ENCODE measurements around the gene POLDIP2. TPM values are rescaled to one million over a fixed set of nuclear protein-coding genes. Genes with fewer than 3 reads are reported as not detected.
A peak's percentile ranks its signal among the peaks of the same experiment; 100 is the strongest.

The POLDIP2 gene
- total RNA-seq, 1 donor from 2014 or later: 44.4 TPM

DNA sequence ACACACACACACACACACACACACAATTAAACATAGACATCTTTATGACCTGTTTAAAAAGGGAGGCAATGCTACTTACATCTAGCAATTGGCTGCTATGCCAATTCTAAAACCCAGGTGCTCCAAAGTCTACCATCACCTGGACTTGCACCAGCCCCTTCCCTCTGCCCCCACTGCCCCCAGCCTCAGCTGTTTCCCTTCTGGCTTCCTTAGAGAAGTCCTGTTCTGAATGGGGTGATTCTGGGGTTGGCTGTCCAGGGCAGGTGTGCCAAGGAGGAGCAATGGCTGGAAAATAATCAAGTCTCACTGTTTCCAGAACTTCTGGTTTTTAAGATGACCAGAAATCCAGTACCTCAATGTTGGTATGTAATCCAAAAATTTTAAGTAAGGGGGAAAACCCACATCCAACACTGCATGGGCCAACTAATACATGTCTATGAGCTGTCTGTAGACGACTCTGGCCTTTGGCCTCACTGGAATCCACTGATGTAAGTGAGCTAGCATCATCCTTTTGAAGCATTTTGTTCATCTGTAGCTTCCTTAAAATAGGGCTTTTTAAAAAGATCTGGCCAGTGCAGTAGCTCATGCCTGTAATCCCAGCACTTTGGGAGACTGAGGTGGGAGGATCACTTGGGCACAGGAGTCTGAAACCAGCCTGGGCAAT lies 24.1 kb downstream of the POLDIP2 start:
- no peak overlapping the region for H3K4me3 ChIP-seq (ENCODE audit: low read length in 3 of 3)

DNA sequence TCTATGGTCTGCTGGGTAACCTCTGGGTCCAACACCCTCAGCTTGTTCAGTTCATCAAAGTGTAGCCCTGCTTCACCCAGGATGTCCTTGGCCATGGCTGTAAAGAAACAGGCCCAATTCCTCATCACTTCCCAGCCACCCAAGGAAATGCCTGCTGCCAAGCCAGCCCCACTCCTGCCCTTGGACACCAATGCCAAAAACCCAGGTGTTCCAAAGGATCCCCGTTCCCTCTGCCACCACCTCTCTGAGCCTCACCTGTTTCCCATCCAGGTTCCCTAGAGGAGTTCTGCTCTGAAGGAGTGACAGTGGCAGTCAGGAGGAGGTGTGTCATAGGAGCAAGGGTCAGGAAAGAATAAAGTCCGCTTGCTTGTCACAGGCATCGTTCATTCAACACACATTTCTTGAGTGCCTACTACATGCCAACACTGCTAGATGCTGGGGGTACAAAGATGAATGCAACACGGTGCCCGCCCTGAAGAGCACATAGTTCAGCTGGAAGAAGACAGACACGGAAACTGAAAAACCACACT lies 25.4 kb downstream of the POLDIP2 start:
- Histone ChIP-seq H3K9ac (ENCODE audit: low read depth in 1 of 3, low read length in 3 of 3) (peak overlapping the region in 2 of 3 donors; percentile 2 to 4), H3K9me3 (ENCODE audit: control insufficient read depth in 3 of 3, low read length in 3 of 3) (no peaks in the 10 kb centered on the region), H3K36me3 (ENCODE audit: control insufficient read depth in 3 of 3, insufficient read depth in 3 of 3, low read length in 3 of 3) (peaks cover 30 to 43% (median 34%) of the 10 kb centered on the region in 3 donors), H3K4me3 (ENCODE audit: low read length in 3 of 3) (no peak overlapping the region), H3K27ac (ENCODE audit: low read depth, low read length) (no peak overlapping the region), H3K4me1 (ENCODE audit: control insufficient read depth in 3 of 3, insufficient read depth in 3 of 3, low read length in 3 of 3) (peaks cover 27 to 31% (median 30%) of the 10 kb centered on the region in 3 donors), H3K27me3 (ENCODE audit: control insufficient read depth in 3 of 3, insufficient read depth in 3 of 3, low read length in 3 of 3) (no peaks in the 10 kb centered on the region)

More for the DNA sequence above, 24.1 kb downstream of the POLDIP2 start:
- Histone ChIP-seq H3K9ac (ENCODE audit: low read depth in 1 of 3, low read length in 3 of 3) (peak overlapping the region in 2 of 3 donors; percentile 12 to 16), H3K9me3 (ENCODE audit: control insufficient read depth in 3 of 3, low read length in 3 of 3) (no peaks in the 10 kb centered on the region), H3K27me3 (ENCODE audit: control insufficient read depth in 3 of 3, insufficient read depth in 3 of 3, low read length in 3 of 3) (no peaks in the 10 kb centered on the region), H3K36me3 (ENCODE audit: control insufficient read depth in 3 of 3, insufficient read depth in 3 of 3, low read length in 3 of 3) (peaks cover 28 to 32% (median 28%) of the 10 kb centered on the region in 3 donors), H3K27ac (ENCODE audit: low read depth, low read length) (no peak overlapping the region), H3K4me1 (ENCODE audit: control insufficient read depth in 3 of 3, insufficient read depth in 3 of 3, low read length in 3 of 3) (peaks cover 37 to 40% (median 38%) of the 10 kb centered on the region in 3 donors)

DNA sequence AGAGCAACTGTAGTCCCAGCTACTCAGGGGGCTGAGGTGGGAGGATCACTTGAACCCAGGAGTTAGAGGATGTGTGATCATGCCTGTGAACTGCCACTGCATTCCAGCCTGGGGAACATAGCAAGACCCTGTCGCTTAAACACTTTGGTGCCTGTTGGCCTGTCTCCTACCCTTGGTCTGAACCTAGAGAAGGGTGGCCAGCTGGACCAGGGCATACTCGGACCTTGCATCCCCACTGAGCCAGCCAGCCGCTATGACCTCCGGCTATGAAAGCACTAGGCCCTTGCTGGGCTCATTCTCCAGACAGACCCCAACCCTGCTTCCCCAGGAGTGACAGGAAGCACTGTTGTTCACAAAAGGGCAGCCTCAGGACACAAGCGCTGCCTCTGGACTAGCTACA lies 26.7 kb downstream of the POLDIP2 start:
- no peak overlapping the region for H3K27ac ChIP-seq (ENCODE audit: low read depth, low read length)
- H3K36me3 ChIP-seq (ENCODE audit: control insufficient read depth in 3 of 3, insufficient read depth in 3 of 3, low read length in 3 of 3): peaks cover 30 to 44% (median 34%) of the 10 kb centered on the region in 3 donors
- no peaks in the 10 kb centered on the region for H3K9me3 ChIP-seq (ENCODE audit: control insufficient read depth in 3 of 3, low read length in 3 of 3)
- H3K9ac ChIP-seq (ENCODE audit: low read depth in 1 of 3, low read length in 3 of 3): no peak overlapping the region
- H3K4me1 ChIP-seq (ENCODE audit: control insufficient read depth in 3 of 3, insufficient read depth in 3 of 3, low read length in 3 of 3): peaks cover 16 to 20% (median 18%) of the 10 kb centered on the region in 3 donors
- H3K4me3 ChIP-seq (ENCODE audit: low read length in 3 of 3): no peak overlapping the region
- no peaks in the 10 kb centered on the region for H3K27me3 ChIP-seq (ENCODE audit: control insufficient read depth in 3 of 3, insufficient read depth in 3 of 3, low read length in 3 of 3)

DNA sequence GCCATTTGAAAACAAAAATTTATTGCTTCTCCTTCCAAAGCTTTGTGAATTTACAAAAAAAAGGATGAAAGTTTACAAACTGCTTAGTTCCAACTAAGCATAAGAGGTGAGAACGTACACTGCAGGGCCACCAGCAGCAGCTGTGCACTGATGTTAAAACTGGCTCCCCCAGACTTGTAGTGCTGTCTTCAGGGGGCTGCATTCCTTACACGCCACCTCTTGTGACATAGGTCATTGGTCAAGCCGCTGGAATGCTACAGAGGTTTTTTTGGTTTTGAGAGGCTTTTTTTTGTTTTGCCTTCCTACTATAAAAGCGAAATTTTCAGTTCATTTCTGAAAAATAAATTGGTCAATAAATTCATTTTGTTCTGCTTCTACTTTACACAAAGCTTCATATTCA lies 29.0 kb downstream of the POLDIP2 start:
- H3K36me3 ChIP-seq (ENCODE audit: control insufficient read depth in 3 of 3, insufficient read depth in 3 of 3, low read length in 3 of 3): peaks cover 30 to 44% (median 34%) of the 10 kb centered on the region in 3 donors
- H3K9me3 ChIP-seq (ENCODE audit: control insufficient read depth in 3 of 3, low read length in 3 of 3): no peaks in the 10 kb centered on the region
- no peaks in the 10 kb centered on the region for H3K27me3 ChIP-seq (ENCODE audit: control insufficient read depth in 3 of 3, insufficient read depth in 3 of 3, low read length in 3 of 3)
- no peak overlapping the region for H3K4me3 ChIP-seq (ENCODE audit: low read length in 3 of 3)
- H3K27ac ChIP-seq (ENCODE audit: low read depth, low read length): no peak overlapping the region
- H3K4me1 ChIP-seq (ENCODE audit: control insufficient read depth in 3 of 3, insufficient read depth in 3 of 3, low read length in 3 of 3): peaks cover under 1 to 4% (median 4%) of the 10 kb centered on the region in 3 donors
- no peak overlapping the region for H3K9ac ChIP-seq (ENCODE audit: low read depth in 1 of 3, low read length in 3 of 3)

DNA sequence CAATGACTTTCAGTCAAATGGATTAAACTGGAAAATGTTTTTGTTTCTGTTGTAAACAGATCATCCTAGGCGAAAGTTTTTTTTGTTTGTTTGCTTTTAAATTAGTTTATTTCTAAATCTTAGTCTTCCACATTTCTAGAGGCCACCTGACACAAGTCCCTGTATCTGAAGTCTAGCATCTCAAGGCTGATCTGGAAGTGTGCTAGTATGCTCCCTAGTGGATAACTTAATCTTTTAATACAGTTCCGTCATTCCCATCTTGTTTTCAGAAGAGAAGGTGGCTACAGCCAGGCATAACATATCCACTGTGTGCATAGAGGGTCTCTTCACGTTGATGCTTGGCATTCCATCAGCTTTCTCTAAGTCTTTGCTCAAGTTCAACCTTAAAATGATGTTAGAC lies 29.6 kb downstream of the POLDIP2 start:
- H3K4me1 ChIP-seq (ENCODE audit: control insufficient read depth in 3 of 3, insufficient read depth in 3 of 3, low read length in 3 of 3): no peaks in the 10 kb centered on the region
- H3K36me3 ChIP-seq (ENCODE audit: control insufficient read depth in 3 of 3, insufficient read depth in 3 of 3, low read length in 3 of 3): peaks cover 30 to 44% (median 34%) of the 10 kb centered on the region in 3 donors
- no peak overlapping the region for H3K9ac ChIP-seq (ENCODE audit: low read depth in 1 of 3, low read length in 3 of 3)
- no peak overlapping the region for H3K4me3 ChIP-seq (ENCODE audit: low read length in 3 of 3)
- H3K27ac ChIP-seq (ENCODE audit: low read depth, low read length): no peak overlapping the region
- no peaks in the 10 kb centered on the region for H3K9me3 ChIP-seq (ENCODE audit: control insufficient read depth in 3 of 3, low read length in 3 of 3)
- no peaks in the 10 kb centered on the region for H3K27me3 ChIP-seq (ENCODE audit: control insufficient read depth in 3 of 3, insufficient read depth in 3 of 3, low read length in 3 of 3)

DNA sequence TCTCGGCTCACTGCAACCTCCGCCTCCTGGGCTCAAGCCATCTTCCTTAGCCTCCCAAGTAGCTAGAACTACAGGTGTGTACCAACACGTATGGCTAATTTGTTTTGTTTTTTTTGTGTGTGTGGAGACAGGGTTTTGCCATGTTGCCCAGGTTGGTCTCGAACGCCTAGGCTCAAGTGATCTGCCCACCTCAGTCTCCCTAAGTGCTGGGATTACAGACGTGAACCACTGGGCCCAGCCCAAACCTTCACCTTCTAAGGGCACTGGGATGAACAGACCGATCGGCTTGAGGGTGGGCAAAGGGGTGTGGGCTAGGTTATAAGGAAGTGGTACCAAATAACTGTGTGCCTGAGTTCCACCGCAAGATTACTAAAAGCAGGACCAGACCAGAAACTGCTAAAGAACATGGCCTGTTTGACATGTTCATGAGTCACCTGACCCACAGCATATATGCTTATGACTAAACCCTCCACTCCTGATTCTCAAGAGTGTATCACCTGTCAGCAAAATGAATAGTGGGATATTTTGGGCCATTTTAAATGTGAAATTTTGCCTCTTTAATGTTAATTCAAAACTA lies 30.2 kb downstream of the POLDIP2 start:
- Histone ChIP-seq H3K4me3 (ENCODE audit: low read length in 3 of 3) (no peak overlapping the region), H3K9ac (ENCODE audit: low read depth in 1 of 3, low read length in 3 of 3) (no peak overlapping the region), H3K9me3 (ENCODE audit: control insufficient read depth in 3 of 3, low read length in 3 of 3) (no peaks in the 10 kb centered on the region), H3K4me1 (ENCODE audit: control insufficient read depth in 3 of 3, insufficient read depth in 3 of 3, low read length in 3 of 3) (no peaks in the 10 kb centered on the region), H3K36me3 (ENCODE audit: control insufficient read depth in 3 of 3, insufficient read depth in 3 of 3, low read length in 3 of 3) (peaks cover 29 to 40% (median 34%) of the 10 kb centered on the region in 3 donors), H3K27ac (ENCODE audit: low read depth, low read length) (no peak overlapping the region), H3K27me3 (ENCODE audit: control insufficient read depth in 3 of 3, insufficient read depth in 3 of 3, low read length in 3 of 3) (no peaks in the 10 kb centered on the region)

DNA sequence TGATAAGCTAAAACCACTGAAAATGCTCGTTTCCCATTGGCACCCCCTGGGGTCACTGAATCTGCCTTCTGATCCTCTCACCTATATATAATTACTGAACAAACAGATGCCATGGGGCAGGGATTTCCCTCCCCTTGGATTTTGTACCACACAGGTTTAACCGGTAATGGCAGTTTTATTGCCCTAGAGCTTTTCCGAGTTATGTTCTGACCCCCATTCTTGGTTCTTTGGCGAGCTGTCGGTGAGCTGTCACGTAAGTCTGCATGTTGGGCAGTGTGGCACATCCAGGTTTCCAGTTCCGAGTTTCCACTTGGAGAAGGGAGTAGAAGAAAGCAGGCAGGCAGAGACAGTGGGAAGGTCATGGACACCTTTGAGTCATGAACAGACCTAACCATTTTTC lies 31.2 kb downstream of the POLDIP2 start:
- Histone ChIP-seq H3K4me1 (ENCODE audit: control insufficient read depth in 3 of 3, insufficient read depth in 3 of 3, low read length in 3 of 3) (no peaks in the 10 kb centered on the region), H3K9ac (ENCODE audit: low read depth in 1 of 3, low read length in 3 of 3) (no peak overlapping the region), H3K27me3 (ENCODE audit: control insufficient read depth in 3 of 3, insufficient read depth in 3 of 3, low read length in 3 of 3) (no peaks in the 10 kb centered on the region), H3K36me3 (ENCODE audit: control insufficient read depth in 3 of 3, insufficient read depth in 3 of 3, low read length in 3 of 3) (peaks cover 20 to 31% (median 26%) of the 10 kb centered on the region in 3 donors), H3K9me3 (ENCODE audit: control insufficient read depth in 3 of 3, low read length in 3 of 3) (no peaks in the 10 kb centered on the region), H3K4me3 (ENCODE audit: low read length in 3 of 3) (no peak overlapping the region), H3K27ac (ENCODE audit: low read depth, low read length) (no peak overlapping the region)

DNA sequence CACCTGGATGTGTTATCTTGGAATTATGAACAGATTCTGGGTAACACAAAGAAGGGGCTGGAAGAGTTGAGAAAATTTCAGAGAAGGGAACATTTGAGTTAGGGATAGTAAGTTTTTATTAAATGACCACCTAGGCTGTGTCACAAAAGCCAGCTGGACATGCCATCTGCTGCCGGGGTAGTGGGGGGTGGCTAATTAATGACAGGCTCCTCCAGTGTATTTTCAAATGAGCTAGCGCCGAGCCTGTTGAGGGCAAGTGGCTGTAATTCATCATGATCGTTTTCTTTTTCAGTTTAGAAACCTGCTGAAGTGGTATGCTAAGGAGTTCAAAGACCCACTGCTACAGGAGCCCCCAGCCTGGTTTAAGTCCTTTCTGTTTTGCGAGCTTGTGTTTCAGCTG lies 32.1 kb downstream of the POLDIP2 start:
- Histone ChIP-seq H3K4me3 (ENCODE audit: low read length in 3 of 3) (no peak overlapping the region), H3K27ac (ENCODE audit: low read depth, low read length) (no peak overlapping the region), H3K27me3 (ENCODE audit: control insufficient read depth in 3 of 3, insufficient read depth in 3 of 3, low read length in 3 of 3) (no peaks in the 10 kb centered on the region), H3K9me3 (ENCODE audit: control insufficient read depth in 3 of 3, low read length in 3 of 3) (no peaks in the 10 kb centered on the region), H3K4me1 (ENCODE audit: control insufficient read depth in 3 of 3, insufficient read depth in 3 of 3, low read length in 3 of 3) (peaks cover 0 to 4% (median 0%) of the 10 kb centered on the region in 3 donors), H3K36me3 (ENCODE audit: control insufficient read depth in 3 of 3, insufficient read depth in 3 of 3, low read length in 3 of 3) (peaks cover 13 to 24% (median 19%) of the 10 kb centered on the region in 3 donors), H3K9ac (ENCODE audit: low read depth in 1 of 3, low read length in 3 of 3) (no peak overlapping the region)

DNA sequence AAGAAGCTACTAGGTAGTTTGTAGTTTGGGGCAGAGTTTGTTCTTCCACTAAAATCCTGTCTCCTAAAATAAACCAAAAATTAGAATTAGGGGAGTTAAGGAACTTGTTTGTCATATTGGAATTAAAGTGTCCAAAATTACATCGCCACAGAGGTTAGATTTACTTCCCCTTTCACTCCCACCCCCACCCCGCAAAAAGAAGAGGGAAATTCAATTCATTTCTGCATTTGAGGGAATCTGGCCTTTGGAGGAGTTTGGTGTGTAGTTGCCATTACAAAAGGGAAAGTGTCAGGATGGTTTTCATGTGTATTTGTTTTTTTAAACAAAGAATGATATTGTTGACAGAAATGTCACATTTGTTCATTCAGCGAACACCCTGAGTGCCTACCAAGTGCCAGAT lies 32.5 kb downstream of the POLDIP2 start:
- Histone ChIP-seq H3K9ac (ENCODE audit: low read depth in 1 of 3, low read length in 3 of 3) (no peak overlapping the region), H3K9me3 (ENCODE audit: control insufficient read depth in 3 of 3, low read length in 3 of 3) (no peaks in the 10 kb centered on the region), H3K4me1 (ENCODE audit: control insufficient read depth in 3 of 3, insufficient read depth in 3 of 3, low read length in 3 of 3) (peaks cover 0 to 6% (median 3%) of the 10 kb centered on the region in 3 donors), H3K4me3 (ENCODE audit: low read length in 3 of 3) (no peak overlapping the region), H3K36me3 (ENCODE audit: control insufficient read depth in 3 of 3, insufficient read depth in 3 of 3, low read length in 3 of 3) (peaks cover 13 to 24% (median 19%) of the 10 kb centered on the region in 3 donors), H3K27ac (ENCODE audit: low read depth, low read length) (no peak overlapping the region), H3K27me3 (ENCODE audit: control insufficient read depth in 3 of 3, insufficient read depth in 3 of 3, low read length in 3 of 3) (no peaks in the 10 kb centered on the region)

DNA sequence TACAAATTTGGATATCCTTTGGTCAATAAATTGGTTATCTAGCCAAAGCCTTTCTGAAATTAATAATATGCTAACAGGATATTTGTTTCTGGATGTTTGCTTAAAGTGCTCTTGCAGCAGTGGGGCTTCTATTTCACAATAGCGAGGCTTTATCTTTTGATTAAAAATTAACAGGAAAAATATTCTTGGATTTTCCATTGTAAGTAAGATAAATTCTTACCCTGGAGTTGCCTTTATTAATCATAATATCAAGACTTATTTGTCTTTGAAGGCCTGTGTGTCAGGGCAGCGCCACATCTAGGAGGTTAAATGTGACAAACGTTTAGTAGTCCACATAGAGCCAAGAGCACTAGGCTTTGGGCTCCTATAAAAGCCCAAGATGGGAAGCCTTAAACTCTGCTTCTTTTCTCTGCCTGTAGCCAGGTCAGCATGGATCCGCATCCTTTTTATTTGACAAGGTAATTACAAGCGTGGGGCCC lies 33.0 kb downstream of the POLDIP2 start:
- peaks cover 4 to 11% (median 8%) of the 10 kb centered on the region in 3 donors for H3K4me1 ChIP-seq (ENCODE audit: control insufficient read depth in 3 of 3, insufficient read depth in 3 of 3, low read length in 3 of 3)
- no peaks in the 10 kb centered on the region for H3K9me3 ChIP-seq (ENCODE audit: control insufficient read depth in 3 of 3, low read length in 3 of 3)
- no peak overlapping the region for H3K27ac ChIP-seq (ENCODE audit: low read depth, low read length)
- H3K36me3 ChIP-seq (ENCODE audit: control insufficient read depth in 3 of 3, insufficient read depth in 3 of 3, low read length in 3 of 3): peaks cover 11 to 22% (median 17%) of the 10 kb centered on the region in 3 donors
- no peaks in the 10 kb centered on the region for H3K27me3 ChIP-seq (ENCODE audit: control insufficient read depth in 3 of 3, insufficient read depth in 3 of 3, low read length in 3 of 3)
- H3K4me3 ChIP-seq (ENCODE audit: low read length in 3 of 3): no peak overlapping the region
- H3K9ac ChIP-seq (ENCODE audit: low read depth in 1 of 3, low read length in 3 of 3): no peak overlapping the region

Measured in skeletal muscle tissue (tissue), 4 donors.